HG02973 (cell line): ENCODE data around the gene RAB3IP.
"Not testable (repeated sequence)": the region's sequence is repeated elsewhere in the genome, so short reads cannot be mapped to it uniquely, and the experiment has no call there.

ENCODE experiments used
- ATAC-seq: cut with Tn5 transposase; IDR thresholded peaks from one replicate; pipeline ENCODE4 v1.9.1; 2021; ENCODE audit warnings: moderate library complexity; ENCODE audit not compliant: unreplicated experiment

RAB3IP gene

DNA sequence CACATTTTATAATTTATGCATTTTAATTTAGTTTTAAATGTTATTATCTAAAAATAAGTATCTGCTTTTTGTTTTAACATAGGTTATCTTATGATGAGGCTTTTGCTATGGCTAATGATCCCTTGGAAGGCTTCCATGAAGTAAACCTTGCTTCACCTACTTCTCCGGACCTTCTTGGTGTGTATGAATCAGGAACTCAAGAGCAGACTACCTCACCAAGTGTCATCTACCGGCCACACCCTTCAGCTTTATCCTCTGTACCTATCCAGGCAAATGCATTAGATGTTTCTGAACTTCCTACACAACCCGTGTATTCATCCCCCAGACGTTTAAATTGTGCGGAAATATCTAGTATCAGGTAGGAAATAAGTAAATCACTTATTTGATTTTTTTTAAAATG is 16.6 kb downstream of the RAB3IP start:
- ATAC-seq: no peak

DNA sequence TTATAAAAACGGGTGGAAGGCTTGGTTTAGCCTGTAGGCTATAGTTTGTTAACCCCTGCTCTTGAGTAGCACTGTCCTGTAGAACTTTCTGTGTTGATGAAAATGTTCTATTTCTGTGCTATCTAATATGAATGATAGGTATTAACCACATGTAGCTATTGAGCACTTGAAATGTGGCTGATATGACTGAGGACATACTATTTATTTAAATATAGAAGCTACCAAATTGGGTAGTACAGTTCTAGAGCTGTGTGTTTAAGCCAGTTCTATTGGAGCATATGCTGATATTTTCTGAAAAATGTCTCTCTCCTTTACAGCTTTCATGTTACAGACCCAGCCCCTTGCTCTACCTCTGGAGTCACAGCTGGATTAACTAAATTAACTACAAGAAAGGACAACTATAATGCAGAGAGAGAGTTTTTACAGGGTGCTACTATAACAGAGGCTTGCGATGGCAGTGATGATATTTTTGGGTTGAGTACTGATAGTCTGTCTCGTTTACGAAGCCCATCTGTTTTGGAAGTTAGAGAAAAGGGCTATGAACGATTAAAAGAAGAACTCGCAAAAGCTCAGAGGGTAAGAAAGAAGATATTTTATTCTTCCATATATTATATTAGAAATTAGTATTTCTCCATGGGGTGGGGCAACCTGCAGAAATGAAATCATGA is 17.6 kb downstream of the RAB3IP start:
- no peak for ATAC-seq

DNA sequence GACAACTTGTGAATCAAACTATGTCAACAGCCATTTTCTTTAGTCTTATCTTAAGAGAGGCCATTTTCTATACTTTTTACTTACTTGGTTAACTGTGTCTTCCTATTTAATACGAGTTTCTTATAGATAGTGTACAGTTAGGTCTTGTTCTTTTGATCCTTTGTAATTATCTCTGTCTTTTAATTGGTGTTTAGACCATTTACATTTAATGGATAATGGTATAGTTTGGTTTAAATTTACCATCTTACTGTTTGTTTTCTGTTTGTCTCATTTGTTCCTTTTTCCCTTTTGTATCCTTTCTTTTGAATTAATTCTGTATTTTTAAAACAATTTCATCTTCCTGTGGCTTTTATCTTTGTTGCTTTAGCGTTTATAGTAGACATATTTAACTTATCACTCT is 19.4 kb downstream of the RAB3IP start:
- no peak for ATAC-seq

DNA sequence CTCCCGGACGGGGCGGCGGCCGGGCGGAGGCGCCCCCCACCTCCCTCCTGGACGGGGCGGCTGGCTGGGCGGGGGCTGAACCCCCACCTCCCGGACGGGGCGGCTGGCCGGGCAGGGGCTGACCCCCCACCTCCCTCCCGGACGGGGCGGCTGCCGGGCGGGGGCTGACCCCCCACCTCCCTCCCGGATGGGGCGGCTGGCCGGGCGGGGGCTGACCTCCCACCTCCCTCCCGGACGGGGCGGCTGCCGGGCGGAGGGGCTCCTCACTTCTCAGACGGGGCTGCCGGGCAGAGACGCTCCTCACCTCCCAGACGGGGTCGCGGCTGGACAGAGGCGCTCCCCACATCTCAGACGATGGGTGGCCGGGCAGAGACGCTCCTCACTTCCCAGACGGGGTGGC is 20.9 kb downstream of the RAB3IP start:
- not testable (repeated sequence) for ATAC-seq

DNA sequence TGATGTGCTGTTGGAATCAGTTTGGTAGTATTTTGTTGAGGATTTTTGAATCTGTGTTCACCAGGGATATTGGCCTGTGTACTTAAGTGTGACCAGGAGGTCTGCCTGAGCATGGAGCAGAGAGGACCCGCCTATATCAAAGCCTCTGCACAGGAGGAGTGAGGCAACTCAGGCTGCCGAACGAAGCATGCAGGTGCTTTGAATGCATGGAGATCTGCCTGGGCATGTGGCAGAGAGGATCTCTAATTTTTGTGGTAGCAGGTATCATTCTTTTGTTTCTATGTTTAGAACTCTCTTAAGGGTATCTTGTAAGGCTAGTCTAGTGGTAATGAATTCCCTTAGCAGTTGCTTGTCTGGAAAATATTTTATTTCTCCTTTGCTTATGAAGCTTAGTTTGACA is 26.9 kb downstream of the RAB3IP start:
- ATAC-seq: no peak

DNA sequence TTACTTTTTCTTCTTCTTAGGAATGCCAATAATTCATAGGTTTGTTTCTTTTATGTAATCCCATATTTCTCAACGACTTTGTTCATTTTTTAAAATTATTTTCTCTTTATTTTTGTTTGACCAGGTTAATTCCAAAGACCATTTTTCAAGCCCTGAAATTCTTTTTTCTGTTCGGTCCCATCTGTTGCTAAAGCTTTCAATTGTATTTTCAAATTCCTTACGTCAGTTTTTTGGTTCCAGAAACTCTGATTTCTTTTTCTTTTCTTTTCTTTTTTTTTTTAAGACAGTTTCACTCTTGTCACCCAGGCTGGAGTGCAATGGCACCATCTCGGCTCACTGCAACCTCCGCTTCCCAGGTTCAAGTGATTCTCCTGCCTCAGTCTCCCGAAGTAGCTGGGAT is 27.6 kb downstream of the RAB3IP start:
- ATAC-seq: no peak

DNA sequence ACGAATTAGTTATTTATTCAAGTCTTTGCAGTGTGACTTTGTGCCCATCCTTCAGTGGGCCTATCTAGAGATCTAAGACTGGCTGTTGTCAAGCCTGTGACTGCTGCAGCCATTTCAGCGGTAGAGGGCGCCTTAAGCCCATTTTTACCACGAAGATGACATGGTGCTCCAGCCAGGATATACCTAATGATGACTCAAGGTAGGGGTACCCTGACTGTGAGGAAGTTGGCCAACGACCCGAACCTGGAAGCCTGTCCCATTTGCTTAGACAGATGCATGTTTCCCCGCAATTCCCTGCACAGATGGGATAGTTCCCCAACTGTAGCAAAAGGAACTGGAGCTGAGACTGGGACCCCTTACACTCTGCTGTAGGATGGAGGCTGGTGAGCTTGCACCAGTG is 41.3 kb downstream of the RAB3IP start:
- ATAC-seq: no peak

DNA sequence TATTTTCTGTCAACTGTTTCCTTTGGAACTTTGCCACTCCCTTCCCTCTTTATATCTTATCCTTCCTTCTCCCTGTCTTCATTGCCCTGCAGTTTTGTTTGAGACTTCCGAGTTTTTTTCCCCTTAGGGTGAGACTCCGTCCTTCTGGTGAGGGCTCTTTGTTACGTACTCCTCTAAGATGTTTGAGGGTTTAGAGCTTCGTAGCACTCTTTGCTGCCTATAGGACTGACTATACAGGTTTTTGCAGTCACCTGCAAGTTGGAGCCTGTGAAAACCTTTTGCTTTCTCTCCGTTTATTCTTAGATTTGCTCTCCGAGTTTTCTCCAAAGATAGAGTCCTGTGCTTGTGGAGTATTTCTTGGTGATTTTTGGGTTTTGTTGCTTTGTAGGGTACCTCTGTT is 44.7 kb downstream of the RAB3IP start:
- no peak for ATAC-seq

DNA sequence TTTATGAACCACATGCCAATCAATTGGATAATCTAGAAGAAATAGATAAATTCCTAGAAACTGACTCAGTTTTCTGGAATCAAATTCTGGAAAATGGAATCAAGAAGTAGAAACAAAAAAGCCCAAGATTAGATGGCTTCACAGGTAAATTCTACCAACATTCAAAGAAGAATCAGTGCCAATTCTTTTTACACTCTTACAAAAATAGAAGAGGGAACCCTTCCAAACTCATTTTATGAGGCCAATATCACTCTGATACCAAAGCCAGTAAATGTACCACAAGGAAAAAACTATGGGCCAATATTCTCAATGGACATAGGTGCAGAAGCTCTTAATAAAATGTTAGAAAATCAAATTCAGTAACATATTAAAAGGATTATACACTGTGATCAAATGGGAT is 50.7 kb downstream of the RAB3IP start:
- ATAC-seq: no peak

DNA sequence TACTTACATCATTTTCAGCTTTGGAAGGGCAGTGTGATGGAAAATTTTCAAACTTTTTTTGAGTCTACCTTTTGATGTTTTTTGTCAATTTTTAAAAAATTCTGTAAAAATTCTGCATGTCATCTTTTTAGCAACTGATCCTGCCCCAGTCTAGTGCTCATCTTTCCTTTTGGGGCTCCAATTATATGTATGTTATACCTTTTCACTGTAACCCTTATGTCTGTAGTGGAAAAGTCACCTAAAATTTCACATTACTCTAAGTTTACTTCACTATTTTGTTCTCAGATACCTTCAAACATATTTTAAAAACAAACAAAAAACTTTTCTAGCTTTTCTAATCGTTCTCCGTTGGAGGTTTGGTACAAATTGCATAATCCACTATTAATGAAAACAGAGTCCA is 53.9 kb downstream of the RAB3IP start:
- no peak for ATAC-seq

DNA sequence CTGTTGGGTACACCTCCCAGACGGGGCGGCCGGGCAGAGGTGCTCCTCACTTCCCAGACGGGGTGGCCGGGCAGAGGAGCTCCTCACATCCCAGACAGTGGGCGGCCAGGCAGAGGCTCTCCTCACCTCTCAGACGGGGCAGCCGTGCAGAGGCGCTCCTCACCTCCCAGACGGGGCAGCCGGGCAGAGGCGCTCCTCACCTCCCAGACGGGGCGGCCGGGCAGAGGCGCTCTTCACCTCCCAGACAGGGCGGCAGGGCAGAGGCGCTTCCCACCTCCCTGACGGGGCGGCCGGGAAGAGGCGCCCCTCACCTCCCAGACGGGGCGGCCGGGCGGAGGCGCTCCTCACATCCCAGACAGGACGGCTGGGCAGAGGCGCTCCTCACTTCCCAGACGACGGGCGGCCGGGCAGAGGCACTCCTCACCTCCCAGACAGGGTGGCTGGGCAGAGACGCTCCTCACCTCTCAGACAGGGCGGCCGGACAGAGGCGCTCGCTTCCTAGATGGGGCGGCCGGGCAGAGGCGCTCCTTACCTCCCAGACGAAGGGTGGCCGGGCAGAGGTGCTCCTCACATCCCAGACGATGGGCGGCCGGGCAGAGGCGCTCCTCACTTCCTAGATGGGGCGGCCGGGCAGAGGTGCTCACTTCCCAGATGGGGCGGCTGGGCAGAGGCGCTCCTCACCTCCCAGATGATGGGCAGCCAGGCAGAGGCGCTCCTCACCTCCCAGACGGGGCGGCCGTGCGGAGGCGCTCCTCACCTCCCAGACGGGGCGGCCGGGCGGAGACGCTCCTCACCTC is 68.6 kb downstream of the RAB3IP start:
- ATAC-seq: not testable (repeated sequence)

DNA sequence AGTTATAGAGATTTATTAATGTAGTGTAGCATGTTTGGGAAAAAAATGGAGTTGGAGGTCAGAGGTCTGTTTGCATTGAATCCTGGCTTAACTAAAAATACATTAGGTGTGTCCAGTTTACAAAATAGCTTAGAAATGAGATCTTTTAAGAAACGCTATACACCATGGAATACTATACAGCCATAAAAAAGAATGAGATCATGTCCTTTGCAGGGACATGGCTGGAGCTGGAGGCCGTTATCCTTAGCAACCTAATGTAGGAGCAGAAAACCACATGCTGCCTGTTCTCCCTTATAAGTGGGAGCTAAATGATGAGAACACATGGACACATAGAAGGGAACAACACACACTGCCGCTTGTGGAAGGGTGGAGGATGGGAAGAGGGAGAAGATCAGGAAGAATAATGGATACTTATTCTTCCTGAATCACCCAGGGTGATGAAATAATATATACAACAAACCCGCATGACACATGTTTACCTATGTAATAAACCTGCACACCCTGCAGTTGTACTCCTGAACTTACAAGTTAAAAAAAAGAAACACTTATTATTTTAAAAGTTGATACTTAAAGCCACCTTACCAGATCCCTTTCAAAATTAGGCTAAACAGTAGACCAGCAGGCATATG is 72.3 kb downstream of the RAB3IP start:
- ATAC-seq: no peak

DNA sequence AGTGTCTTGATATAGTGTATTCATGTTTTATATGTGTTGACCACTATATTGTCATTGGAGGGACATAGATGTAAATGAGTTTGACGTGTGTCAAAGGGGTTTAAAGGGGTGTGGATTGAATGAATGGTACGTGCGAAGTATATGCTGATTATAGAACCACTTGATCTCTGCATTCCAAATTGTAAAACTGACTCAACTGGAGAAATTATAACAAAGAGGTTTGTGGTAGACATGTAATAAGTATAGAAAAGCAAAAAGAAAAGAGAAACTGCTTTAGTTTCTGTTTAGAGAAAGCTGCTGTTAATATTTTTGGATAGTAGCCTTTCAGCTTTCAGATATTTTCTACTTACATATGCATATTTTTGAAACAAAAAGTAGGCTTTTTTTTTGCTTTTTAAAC is 77.4 kb downstream of the RAB3IP start:
- ATAC-seq: no peak

DNA sequence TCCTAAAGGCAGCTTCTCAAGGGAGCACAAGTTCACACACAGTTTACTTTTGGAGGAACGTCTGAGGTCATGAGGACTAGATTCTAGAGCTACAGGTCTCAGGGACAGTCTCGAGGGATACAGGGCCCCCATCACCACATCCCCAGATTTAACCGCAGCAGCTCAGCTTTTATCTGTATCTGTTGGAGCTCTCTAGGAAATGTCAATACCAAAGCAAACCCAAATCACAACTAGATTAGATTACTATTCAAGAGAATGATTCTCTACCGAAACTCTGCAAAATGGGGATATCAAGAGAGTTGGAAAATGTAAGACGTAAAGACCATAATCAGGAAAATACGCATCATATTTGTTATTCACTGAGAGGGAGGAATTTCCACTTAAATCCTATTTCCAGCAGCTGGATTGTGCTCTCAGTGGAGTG is 82.4 kb downstream of the RAB3IP start:
- ATAC-seq: no peak

DNA sequence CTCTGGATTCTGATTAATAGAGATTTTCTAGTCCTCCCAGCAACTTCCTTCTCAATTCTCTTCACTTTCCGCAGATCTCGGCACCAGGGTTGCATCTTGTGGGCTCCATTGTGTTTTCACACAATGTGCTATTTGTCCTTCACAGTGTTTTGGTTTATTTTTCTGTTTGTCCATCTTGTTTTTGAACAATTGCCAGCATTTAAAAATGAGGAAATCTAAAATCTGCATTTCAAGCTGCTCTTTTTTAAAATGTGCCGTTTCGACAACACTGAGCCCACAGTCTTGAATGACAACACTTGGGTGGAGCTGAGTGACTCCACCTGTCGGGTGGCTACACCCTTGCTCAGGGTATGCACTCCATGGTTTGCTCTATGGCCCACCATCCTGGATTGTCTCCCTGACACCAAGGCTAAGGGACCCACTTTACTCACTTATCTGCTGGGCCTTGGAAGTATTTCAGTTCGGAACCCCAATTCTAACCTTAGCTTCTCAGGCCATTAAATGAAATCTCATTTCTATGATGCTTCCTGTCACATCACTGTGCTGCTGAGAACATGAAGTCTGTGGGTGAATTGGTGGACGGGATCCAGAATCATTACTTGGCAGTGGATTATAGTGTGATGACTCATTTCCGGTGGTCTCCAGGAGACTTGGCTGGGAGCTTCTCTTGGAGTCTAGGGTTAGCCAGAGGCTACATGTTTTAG is 82.9 kb downstream of the RAB3IP start:
- ATAC-seq: no peak

DNA sequence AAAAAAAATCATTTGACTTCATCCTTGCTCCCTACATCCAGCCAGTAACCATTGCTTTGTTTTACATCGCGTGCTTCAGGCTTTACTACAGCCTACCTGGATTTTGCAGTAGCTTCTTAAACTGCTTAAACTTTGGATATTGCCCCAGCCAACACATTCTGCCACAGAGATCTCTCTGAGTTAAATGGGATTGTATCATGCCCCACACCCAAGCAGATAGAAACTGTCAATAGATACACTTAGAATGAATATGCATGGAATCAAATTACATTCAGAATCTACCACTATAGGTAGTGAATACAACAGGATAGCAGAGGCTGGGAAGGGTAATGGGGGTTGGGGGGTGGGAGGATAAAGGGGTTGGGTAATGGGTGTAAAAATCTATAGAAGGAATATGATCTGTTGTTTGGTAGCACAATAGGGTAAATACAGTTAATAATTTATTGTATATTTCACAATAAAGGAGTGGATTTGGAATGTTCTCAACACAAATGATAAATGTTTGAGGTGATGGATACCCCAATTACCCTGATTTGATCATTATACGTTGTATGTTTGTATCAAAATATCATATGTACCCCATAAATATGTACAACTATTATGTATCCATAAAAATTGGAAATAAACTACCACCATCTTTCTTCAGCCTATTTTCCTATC is 83.7 kb downstream of the RAB3IP start:
- no peak for ATAC-seq

DNA sequence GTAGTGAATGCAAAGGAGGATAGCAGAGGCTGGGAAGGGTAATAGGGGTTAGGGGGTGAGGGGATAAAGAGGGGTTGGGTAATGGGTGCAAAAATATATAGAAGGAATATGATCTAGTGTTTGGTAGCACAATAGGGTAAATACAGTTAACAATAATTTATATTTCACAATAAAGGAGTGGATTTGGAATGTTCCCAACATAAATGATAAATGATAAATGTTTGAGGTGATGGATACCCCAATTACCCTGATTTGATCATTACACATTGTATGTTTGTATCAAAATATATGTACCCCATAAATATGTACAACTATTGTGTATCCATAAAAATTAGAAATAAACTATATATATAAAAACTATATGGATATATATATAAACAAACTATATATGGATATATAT is 85.4 kb downstream of the RAB3IP start:
- no peak for ATAC-seq

DNA sequence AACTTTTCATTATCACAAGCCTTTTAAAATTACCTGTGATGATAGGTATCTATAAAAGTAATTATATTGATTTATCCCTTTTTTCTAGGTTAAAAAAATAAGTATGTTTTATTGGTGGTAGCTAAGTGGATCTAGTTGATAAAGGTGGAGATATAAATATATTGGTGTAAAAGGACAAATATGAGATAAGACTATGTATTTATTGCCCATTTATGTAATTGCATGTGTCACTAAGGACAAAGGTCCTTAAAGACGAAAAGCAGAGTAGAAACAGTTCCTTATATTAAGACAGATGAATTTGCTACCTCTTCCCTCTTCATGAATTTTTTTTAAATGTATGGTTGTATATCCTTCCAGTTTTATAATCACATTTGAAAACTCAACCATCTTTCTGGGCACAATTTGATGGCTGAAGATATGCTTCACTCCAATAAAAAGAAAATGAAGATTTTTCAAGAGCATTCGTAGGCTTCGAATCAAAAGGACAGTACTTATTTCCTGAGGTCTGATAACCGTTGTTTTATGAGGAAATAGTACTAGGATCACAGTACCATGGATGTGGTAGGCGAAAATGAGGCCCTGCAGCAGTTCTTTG is 86.4 kb downstream of the RAB3IP start, which contains the start of gene MYRFL:
MYRFL (plus strand) TSS at position 262 of the 595 bp plus-strand sequence; CDS start at position 553, 291 bp downstream.
- ATAC-seq: no peak

DNA sequence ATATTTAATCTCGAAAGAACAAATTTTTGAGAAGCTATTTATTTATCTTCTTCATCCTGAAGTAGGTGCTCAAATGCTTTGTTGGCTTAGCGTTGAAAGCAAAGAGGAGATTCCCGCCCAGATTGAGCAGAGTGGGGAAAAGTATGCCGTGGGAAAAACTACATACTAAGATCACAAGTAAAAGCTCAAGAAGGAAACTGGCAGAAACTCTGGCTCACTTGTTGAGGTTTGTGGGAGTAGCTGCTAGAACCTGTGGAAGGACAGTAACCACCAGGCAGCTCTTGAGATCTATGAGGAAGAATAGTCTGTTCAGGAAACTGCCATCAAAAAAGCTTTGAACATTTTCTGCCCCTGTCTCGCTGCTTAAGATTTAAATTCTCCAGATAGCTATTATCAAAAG is 90.2 kb downstream of the RAB3IP start:
- ATAC-seq: no peak

DNA sequence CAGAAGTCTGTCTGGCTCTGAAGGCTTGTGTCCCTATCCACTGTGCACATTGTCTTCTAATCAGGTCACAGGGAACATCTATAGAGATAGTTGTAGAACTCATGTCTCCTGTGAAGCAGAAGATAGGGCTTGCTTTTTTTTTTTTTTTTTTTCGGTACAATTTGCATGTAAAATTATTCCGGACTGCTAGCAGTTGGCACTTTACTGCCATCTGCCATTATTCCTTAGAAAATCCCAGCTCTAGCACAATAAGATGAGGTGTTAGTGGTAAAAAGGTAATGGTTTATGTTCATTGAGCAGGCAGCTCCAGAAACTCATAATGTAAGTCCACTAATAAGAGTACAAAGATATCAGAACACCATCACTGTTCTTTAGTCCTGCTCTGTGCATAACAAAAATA is 95.0 kb downstream of the RAB3IP start:
- no peak for ATAC-seq

DNA sequence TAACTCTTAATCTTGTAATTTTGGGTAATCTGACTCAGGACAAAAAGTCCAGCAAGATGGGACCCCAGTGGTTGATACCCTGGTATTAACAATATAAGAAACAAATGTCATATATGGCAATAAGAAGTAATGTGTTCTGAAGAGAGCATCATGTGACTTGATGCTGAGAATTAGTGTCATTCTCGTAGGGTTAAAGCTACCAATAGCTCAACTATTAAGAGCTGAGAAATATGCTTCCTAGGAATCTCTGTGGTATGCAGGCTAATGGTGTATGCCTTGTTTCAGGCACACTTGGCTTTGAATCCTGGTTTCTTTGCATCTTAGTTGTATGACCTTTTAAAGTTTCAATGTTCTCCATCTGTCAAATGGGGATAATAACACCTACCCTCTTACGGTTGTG is 95.5 kb downstream of the RAB3IP start:
- no peak for ATAC-seq
